HUDEP-2 (cell line): Measurements from ENCODE around the gene TIMP3.

ENCODE experiments used
- DNase-seq, 76 experiments: peaks; one replicate each; lab custom pipeline; 2025; ENCODE audit not compliant: unreplicated experiment in 76 of 76; lab: John Stamatoyannopoulos, UW

Gene TIMP3

GRCh38 chr22:32827049-32827602, 25.6 kb downstream of the TIMP3 start:
- DNase-seq: no peak

DNA sequence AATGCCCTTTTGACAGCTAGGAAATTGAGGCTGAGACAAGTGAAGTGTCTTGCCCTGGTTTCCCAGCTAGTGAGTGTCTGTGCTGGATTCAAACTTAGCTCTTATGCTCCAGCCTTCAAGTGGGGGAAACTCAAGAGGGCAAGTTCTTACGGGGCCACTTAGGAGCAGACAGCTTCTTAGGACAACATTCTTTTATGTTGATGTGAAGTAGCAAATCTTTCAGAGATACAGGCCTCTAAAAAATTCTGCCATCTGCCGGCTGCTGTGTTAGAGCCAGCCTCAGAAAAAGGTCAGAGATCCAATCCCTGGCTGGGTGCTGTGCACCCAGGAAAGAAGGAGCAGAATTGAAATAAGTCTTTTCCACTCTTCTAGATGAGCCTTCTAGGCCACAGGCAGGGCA, 26.6 kb downstream of the TIMP3 start:
- DNase-seq: no peak

- no peak for DNase-seq
Measured at GRCh38 chr22:32828561-32828960, 27.1 kb downstream of the TIMP3 start.

DNA sequence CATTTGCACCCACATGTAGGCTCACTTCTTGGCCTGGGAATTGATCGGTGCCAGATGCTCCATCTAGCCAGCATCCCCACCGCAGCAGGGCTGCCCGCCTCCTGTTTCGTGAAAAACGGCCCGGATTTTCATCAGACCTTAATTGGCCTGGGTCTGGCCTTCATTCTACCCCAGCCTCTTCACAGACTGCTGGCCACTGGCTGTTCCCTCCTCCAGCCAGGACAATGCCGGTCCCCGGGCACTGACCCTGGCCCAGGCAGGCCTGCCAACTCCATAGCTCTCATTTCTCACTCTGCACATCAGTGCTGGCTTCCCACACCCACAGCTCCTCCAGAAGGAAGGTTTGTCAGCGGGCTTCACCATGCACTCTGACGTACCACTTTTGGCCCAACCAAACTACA, 27.9 kb downstream of the TIMP3 start:
- no peak for DNase-seq

- DNase-seq: no peak
Measured at GRCh38 chr22:32830473-32830872, 29.0 kb downstream of the TIMP3 start.

- no peak for DNase-seq
Measured at GRCh38 chr22:32830957-32831356, 29.5 kb downstream of the TIMP3 start.

GRCh38 chr22:32831584-32831983, 30.1 kb downstream of the TIMP3 start:
- no peak for DNase-seq

DNA sequence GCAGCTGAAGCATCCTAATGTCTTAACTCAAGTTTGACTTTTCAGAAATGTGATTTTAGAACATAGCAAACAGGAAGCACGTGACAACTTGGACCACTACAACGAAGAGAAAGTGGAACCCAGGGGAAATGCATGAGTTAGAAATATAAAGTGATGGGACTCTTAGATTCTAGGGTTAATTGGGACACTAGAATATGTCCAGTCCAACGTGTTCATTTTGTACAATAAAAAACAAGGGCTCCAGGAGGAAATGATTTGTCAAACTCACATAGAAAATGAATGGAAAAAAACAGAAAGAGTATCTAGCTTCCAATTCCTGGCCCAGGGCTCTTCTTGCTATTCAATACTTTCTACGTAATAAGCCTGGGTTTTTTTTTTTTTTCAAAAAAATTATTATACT, 30.7 kb downstream of the TIMP3 start:
- DNase-seq: no peak

DNA sequence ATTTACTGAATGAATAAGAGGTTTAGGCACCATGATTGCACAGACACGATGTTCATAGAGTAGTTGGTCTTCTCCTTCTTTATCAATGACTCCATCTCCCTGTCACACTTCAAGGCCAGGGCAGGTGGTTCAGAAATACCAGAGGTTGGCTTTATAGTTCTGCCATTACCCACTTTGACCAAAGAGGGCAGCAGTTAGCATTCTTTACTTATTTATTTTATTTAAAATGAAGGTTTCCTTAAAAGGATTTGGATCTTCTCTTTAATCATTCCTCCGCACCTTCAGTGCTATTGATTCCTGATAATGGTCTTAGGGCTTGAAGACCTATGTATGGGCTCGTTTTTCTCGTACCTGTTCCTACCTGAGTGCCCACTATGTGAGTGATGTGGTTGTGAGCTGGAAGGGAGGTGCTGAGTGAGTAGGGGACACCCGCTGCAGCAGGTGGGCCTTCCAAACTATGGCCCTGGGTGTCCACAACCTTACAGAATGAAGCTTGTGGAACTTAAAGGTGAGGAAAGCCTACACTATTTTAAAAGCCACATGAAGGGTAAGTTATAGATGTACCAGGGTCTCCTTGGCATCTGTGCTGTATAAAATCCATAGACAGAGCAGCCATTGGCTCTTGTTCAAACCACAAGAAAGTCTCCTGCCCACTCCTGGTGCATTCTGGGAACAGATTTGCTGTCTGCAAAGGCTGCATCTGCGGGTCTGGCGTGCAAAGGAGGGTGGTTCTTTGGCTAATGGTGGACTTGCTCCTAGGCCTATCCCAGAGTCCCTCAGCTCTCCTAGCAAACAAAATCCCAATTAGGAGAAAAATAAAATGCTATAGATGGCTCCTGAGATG, 35.0 kb downstream of the TIMP3 start:
- peak in 6 of 76 experiments; percentile 4 to 22 (median 14) for DNase-seq

- DNase-seq: no peak
Measured at GRCh38 chr22:32837142-32837541, 35.6 kb downstream of the TIMP3 start.

DNA sequence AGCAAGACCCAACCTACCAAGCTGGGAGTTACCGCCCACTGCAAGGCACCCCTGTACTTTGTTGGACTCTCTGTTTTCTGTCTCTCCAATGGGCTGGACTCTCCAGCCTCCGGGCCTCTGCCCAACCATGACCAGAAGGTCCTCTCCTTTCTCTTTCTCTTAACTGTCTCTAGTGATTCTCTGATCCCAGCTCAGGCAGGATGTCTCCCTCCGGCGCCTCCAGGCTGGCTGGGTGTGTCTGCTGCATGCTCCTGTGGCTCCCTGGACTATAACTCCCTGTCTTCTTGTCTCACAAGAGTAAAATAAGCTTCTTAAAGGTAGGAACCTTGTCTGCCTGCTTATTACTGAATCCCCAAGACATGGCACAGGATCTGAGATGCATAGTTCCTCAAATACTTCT, 36.3 kb downstream of the TIMP3 start:
- no peak for DNase-seq

DNA sequence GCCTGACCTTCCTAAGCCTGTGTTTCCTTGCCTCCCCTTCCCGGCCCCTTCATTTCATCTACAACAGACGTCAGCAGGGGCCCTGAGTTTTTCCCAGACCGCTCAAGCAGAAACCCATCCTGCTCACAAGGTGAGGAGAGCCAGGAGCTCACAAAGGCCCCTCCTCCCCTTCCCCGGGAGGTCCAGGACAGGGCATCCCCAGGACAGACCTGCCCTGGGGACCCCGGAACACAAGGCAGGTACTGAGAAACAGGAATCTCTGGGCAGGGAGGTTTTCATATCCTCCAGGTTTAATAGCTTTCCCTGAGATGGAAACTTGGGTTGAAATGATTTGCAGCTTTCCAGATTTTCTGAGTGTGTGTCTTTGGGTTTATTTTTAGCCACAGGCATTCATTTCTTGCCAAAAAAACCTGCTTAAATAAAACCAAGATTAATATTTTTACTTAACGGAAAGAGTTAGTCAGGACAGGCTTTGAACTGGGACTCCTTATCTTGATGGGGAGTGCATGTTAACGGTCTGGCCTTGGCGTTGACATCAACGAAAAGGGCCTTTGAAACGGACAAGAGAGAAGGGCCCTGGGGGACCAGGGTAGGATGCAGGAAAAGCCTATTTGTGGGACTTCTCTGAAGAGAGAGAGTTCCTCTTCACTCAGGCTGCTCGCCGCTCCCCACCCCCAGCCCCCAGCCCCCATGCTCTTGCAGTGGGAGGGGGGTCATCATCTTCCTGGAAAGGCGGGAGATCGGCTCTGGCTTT, 38.5 kb downstream of the TIMP3 start:
- DNase-seq: peak in 20 of 76 experiments; percentile 2 to 54 (median 21)

- DNase-seq: no peak
Measured at GRCh38 chr22:32841175-32841574, 39.7 kb downstream of the TIMP3 start.

DNA sequence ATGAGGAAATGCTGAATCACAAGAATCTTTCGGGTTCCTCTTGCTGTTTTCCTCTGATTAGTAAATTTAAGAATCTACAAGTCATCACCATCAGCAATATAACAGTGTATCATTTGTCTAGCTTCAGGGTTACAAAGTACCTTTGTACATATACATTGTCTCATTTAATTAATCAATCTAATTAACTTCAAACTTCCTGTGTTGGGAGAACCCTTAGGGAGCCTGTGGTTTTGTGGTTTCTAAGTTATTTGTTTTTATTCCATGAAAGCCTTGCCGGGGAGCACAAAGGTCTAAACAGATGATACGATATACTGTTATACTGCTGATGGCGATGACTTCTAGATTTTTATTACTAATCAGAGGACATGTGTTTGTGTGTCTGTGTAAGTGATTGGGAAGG, 41.0 kb downstream of the TIMP3 start:
- DNase-seq: no peak

DNA sequence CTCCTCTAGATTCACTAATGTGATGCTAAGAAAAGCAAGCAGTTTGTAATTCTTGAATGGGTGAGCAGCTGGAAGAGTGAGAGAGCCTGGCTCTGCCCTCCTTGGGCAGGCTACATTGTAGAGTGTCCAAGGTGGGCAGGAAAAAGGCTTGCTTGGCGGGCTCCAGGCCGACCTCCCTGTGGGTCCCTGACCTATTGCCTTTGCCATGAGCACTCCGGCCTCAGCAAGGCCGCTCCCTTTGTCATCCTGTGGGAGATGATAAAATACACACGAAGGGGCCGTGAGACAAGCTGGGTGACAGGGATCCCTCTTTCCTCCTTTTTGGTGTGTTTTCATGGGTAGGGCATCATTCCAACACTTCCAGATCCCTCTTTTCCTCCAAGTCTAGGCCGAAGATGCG, 41.8 kb downstream of the TIMP3 start:
- DNase-seq: no peak

DNA sequence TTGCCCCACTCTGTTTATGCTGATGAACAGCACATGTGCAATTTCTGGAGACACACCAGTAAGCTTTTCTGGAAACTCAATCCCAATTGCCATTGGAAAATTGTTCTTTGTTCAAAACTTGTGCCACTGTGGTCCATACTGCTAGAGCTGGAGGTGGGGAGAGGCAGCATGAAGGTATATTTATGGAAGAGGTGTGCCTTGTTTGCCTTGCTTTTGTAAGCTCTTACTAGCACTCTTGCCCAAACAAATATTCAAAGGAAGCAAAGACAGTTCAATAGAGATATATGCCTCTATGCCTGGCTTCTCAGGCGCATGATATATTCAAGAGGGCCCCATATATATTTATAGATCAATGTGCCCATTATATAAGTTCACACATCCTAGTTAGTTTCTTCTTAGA, 42.7 kb downstream of the TIMP3 start:
- DNase-seq: no peak

- DNase-seq: no peak
Measured at GRCh38 chr22:32846780-32847491, 45.4 kb downstream of the TIMP3 start.

GRCh38 chr22:32848226-32848625, 46.7 kb downstream of the TIMP3 start:
- no peak for DNase-seq

DNA sequence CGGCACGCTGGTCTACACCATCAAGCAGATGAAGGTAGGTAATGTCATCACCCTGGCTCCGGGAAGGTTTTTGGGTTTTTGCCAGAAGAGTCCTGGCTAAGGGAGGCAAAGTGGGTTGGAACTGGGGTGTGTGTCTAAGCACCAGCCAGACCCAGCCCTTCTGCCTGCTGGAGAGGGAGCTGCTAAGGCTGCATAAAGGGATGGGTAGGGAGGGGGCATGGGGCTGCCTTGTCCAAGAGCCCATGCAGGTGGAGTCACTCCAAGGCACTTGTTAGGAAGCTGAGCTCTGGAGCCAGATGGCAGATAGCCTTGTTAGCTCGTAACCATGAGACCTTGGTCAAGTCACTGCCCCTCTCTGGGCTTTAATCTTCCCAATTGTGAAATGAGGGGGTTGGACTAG, 48.0 kb downstream of the TIMP3 start:
- DNase-seq: no peak

- no peak for DNase-seq
Measured at GRCh38 chr22:32850157-32850556, 48.7 kb downstream of the TIMP3 start.
